Loucy (cell line): ENCODE results near the gene COL6A2.

Experiments used
- H2AFZ ChIP-seq: fragments of 200-600 bp; sonication (generic); 2 replicates; pipeline ENCODE4 v1.6.0; 2016; ENCODE audit warnings: antibody characterized with exemption, mild to moderate bottlenecking, low read length, moderate library complexity
- H3F3A ChIP-seq: fragments of 200-600 bp; 2 replicates; pipeline ENCODE4 v1.6.0; 2016; ENCODE audit warnings: antibody characterized with exemption, low read depth, mild to moderate bottlenecking
- H3K27me3 ChIP-seq: fragments of 200-600 bp; sonication (generic); 2 replicates; pipeline ENCODE4 v1.6.1; 2014; ENCODE audit warnings: low read length, mild to moderate bottlenecking; ENCODE audit not compliant: insufficient read depth, poor library complexity, severe bottlenecking
- H3K36me3 ChIP-seq: fragments of 200-600 bp; sonication (generic); 2 replicates; pipeline ENCODE4 v1.6.1; 2016; ENCODE audit warnings: low read length; ENCODE audit not compliant: insufficient read depth
- H3K4me1 ChIP-seq: fragments of 200-600 bp; sonication (generic); 2 replicates; pipeline ENCODE4 v1.5.1; 2014; ENCODE audit warnings: low read length, mild to moderate bottlenecking; ENCODE audit not compliant: insufficient read depth, poor library complexity, severe bottlenecking
- H3K4me2 ChIP-seq: fragments of 200-600 bp; sonication (generic); 2 replicates; pipeline ENCODE4 v1.6.0; 2014; ENCODE audit warnings: antibody characterized with exemption, low read length, low read depth, mild to moderate bottlenecking; ENCODE audit not compliant: poor library complexity, severe bottlenecking
- H3K4me3 ChIP-seq: fragments of 200-600 bp; sonication (generic); 2 replicates; pipeline ENCODE4 v1.5.1; 2014; ENCODE audit warnings: low read length, mild to moderate bottlenecking, mixed read lengths; ENCODE audit not compliant: poor library complexity, severe bottlenecking
- H3K79me2 ChIP-seq: fragments of 200-600 bp; sonication (generic); 2 replicates; pipeline ENCODE4 v1.6.1; 2014; ENCODE audit warnings: low read length; ENCODE audit not compliant: insufficient read depth
- H3K9ac ChIP-seq: fragments of 200-600 bp; sonication (generic); 2 replicates; pipeline ENCODE4 v1.6.0; 2014; ENCODE audit warnings: mild to moderate bottlenecking, low read depth, low read length, moderate library complexity; ENCODE audit not compliant: poor library complexity, severe bottlenecking
- H3K9me2 ChIP-seq: fragments of 200-600 bp; sonication (generic); replicated peaks from 2 replicates; pipeline ENCODE4 v1.6.1; 2016; ENCODE audit warnings: low read depth, low read length, mixed read lengths
- H3K9me3 ChIP-seq: fragments of 200-600 bp; sonication (generic); 2 replicates; pipeline ENCODE4 v1.6.1; 2014; ENCODE audit warnings: mild to moderate bottlenecking, antibody characterized with exemption, low read length, low read depth; ENCODE audit not compliant: insufficient read depth
- H4K20me1 ChIP-seq: fragments of 200-600 bp; sonication (generic); 2 replicates; pipeline ENCODE4 v1.6.0; 2014; ENCODE audit warnings: antibody characterized with exemption, low read length, mild to moderate bottlenecking; ENCODE audit not compliant: insufficient read depth, poor library complexity, severe bottlenecking
- CTCF ChIP-seq: fragments of 200-600 bp; sonication (generic); conservative IDR thresholded peaks from 2 replicates; pipeline ENCODE4 v1.5.1; 2014; ENCODE audit warnings: mild to moderate bottlenecking, antibody characterized with exemption, low read length
- EZH2phosphoT487 ChIP-seq: fragments of 200-600 bp; IDR thresholded peaks from 2 replicates; pipeline ENCODE4 v1.6.1; 2018; ENCODE audit warnings: antibody characterized with exemption, mild to moderate bottlenecking, moderate library complexity, borderline replicate concordance

Gene COL6A2

DNA sequence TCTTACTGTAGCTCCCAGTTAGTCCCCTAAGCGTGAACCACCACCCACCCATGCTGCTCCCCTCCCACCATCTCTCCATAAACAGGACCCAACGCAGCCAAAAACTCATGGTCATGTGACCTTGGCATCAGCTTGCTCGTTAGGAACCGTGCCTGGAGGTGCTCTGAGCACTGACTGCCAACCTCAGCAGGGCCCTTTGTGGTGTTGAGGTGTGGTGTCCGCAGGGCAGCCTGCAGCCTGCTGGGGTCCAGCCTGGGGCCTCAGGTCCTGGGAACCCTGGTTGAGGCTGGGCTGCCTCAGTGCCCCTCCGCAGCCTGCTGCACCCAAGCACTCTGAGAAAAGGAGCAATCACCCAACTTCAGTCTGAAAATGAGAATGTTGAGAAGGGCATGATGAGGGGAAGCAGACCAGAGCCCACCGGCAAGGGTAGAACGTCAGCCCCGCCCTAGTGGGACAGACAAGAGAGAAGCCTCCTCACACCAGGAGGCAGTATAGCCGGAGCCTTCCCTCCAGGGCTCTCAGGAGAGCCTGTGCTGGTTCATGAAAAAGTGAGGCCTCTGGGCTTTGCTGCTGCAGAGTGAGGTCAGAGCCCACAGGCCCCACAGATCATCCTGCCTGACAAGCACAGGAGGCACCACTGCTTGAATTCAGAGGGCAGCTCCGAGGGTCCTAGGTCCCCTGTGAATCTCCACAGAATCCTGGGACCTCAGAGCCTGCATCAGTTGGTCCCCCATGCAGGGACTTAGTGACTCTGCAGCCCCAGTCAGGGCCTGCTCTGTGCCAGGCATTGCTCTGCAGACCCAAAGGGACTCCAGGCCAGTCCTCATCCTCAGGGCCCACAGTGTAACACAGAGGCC lies 4.9 kb upstream of the COL6A2 start:
- H3K4me2 ChIP-seq, result no peak overlapping the region

GRCh38 chr21:46093668-46094400 lies 4.1 kb upstream of the COL6A2 start:
- H3K4me3 ChIP-seq, result no peak overlapping the region
- no peaks in the 10 kb centered on the region for H4K20me1 ChIP-seq
- no peaks in the 10 kb centered on the region for H3K79me2 ChIP-seq
- no peaks in the 10 kb centered on the region for H3K9me2 ChIP-seq
- no peak overlapping the region for H2AFZ ChIP-seq
- no peak overlapping the region for H3K9ac ChIP-seq
- no peak overlapping the region for H3K4me2 ChIP-seq
- H3K27me3 ChIP-seq, result no peaks in the 10 kb centered on the region
- peaks cover 33% of the 10 kb centered on the region; the same call in 1 of the 2 replicates for H3K9me3 ChIP-seq
- no peaks in the 10 kb centered on the region for H3K4me1 ChIP-seq
- H3K36me3 ChIP-seq, result no peaks in the 10 kb centered on the region
- H3F3A ChIP-seq, result no peaks in the 10 kb centered on the region
- TF ChIP-seq CTCF (no peak), EZH2phosphoT487 (no peak)

More for the DNA sequence above, 4.9 kb upstream of the COL6A2 start:
- no peaks in the 10 kb centered on the region for H3K4me1 ChIP-seq
- no peaks in the 10 kb centered on the region for H3K9me2 ChIP-seq
- no peak for TF ChIP-seq EZH2phosphoT487
- no peak for TF ChIP-seq CTCF
- H4K20me1 ChIP-seq, result no peaks in the 10 kb centered on the region
- H3K9me3 ChIP-seq, result peaks cover 38% of the 10 kb centered on the region; the same call in 1 of the 2 replicates
- no peak overlapping the region for H3K9ac ChIP-seq
- no peak overlapping the region for H2AFZ ChIP-seq
- no peaks in the 10 kb centered on the region for H3K27me3 ChIP-seq
- no peak overlapping the region for H3K4me3 ChIP-seq
- no peaks in the 10 kb centered on the region for H3F3A ChIP-seq
- H3K79me2 ChIP-seq, result no peaks in the 10 kb centered on the region
- no peaks in the 10 kb centered on the region for H3K36me3 ChIP-seq

DNA sequence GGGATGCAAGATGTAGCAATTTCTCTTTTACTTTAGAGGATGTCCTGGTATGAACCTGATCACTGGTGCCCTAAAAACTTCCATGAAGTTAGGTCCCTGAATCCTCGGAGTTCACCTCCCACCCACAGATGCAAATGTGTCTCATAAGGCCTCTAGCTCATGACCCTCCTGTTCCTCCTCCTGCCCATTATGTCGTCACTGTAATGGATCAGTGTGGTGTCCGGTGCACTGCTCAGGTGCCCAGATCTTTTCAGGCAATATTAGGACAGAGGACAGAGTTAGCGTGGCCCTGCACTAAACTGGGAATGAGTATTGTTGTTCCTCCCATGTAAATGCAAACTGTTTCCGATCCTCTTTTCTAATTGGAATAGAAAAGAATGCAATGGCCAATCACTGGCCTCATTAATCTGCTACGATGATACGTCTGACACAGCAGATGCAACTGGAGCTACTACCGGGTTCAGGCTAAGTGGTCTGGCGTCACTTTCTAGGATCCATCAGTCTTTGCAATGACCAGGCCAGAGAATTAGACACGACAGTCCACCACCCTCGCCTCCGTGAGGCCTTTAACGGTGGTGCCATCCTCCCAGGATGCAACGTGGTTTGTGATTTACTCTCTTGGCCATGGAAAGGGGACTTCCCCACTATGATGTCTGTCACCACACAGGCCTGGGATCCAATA lies 3.4 kb upstream of the COL6A2 start:
- H3K9me3 ChIP-seq, result peaks cover 29% of the 10 kb centered on the region; the same call in 1 of the 2 replicates
- no peaks in the 10 kb centered on the region for H4K20me1 ChIP-seq

More for the DNA sequence above, 3.4 kb upstream of the COL6A2 start:
- Histone ChIP-seq H3F3A (no peaks in the 10 kb centered on the region), H3K36me3 (no peaks in the 10 kb centered on the region), H3K9me2 (no peaks in the 10 kb centered on the region), H3K4me1 (no peaks in the 10 kb centered on the region), H3K27me3 (no peaks in the 10 kb centered on the region), H3K4me2 (no peak overlapping the region), H3K79me2 (no peaks in the 10 kb centered on the region), H3K4me3 (no peak overlapping the region), H2AFZ (no peak overlapping the region), H3K9ac (no peak overlapping the region)
- no peak for TF ChIP-seq EZH2phosphoT487
- TF ChIP-seq CTCF, result no peak
